ENCODE measurements around the gene SYT1.

GRCh38 chr12:79380402-79380801 is 515.8 kb downstream of the SYT1 start:
- TF ChIP-seq CTCF (IDR thresholded peaks at IDR 0.05) (no peak), POLR2A (IDR thresholded peaks at IDR 0.05) (no peak)

Measured in Peyer's patch (tissue), 4 donors.